HPDE6-E6E7 (cell line): ENCODE measurements around the gene AGAP1.

Experiments used
- DNase-seq: peaks from one replicate; pipeline ENCODE4 v3.0.0; 2011; ENCODE audit warnings: missing footprints; ENCODE audit errors: extremely low spot score

AGAP1 gene

DNA sequence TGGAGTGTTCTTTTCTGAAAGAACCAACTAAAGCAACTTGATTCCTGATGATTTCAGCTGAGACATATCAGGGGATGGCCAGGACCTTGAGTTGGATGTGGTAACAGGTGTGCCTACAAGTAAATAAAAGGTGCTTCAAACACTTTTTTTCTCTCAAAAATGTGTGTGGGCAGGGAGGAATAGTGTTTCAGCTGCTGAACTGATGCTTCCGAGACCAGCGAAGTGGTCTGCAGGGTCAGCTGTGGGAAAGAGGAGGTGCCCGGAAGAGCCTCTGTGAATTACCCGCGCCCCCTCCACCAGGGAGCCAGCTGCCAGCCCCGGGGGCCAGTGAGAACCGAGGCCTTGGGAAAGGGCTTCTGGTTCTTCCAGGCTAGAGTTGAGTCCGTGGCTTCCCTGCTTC, 425.0 kb downstream of the AGAP1 start:
- no peak for DNase-seq

GRCh38 chr2:235920216-235920865, 426.5 kb downstream of the AGAP1 start:
- DNase-seq = no peak

DNA sequence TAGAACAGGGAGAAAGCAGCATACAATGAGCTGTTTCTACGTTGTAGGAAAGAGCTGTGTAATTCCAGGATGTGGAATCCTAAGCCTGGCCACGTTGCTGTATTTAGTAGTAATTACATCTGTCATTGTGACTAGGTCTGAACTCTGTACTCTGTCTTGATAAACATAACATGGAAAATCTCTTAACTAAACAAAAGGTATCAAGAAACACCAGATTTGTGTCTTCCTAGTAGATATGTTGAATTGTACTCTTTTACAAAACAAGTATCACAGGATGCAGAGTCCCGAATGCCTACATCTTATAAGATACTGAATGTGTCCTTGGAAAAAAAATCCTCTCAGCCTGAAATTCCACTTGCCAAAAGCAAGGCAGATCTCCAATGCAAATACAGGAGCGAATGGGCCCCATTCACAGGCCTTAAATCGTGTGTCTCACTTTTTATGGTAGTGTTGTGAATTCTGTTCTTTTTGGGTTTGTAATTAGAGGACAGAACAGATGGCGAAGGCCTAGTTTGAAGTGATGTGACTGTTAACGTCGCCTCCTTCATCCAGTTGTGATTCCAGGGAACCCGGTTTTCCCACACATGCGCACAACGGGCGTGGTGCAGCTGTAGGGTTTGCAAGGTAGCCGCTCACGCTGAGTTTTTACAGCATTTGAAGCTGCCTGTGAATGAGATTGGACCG, 427.8 kb downstream of the AGAP1 start:
- no peak for DNase-seq

DNA sequence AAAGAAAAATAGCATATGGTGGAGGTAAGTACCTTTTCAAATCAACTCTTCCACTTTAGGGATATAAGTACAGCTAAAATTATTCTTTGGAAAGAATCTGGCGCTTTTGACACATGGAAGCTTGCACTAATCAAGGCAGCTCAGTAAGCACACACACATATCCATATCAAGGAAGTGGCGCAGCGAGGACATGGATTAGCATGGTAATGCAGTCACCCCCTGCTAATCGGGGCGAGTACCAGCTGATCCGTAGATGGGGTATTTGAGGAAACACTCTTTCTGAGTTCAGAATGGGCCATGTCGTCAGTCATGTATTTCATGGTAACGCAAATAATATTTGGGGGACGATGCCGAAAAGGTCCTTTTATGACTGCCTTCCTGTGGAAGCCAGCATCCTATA, 429.0 kb downstream of the AGAP1 start:
- DNase-seq = no peak

- no peak for DNase-seq
Measured at GRCh38 chr2:235923859-235924674, 430.2 kb downstream of the AGAP1 start.

GRCh38 chr2:235924675-235925063, 430.8 kb downstream of the AGAP1 start:
- no peak for DNase-seq

- DNase-seq = no peak
Measured at GRCh38 chr2:235925250-235925919, 431.5 kb downstream of the AGAP1 start.

DNA sequence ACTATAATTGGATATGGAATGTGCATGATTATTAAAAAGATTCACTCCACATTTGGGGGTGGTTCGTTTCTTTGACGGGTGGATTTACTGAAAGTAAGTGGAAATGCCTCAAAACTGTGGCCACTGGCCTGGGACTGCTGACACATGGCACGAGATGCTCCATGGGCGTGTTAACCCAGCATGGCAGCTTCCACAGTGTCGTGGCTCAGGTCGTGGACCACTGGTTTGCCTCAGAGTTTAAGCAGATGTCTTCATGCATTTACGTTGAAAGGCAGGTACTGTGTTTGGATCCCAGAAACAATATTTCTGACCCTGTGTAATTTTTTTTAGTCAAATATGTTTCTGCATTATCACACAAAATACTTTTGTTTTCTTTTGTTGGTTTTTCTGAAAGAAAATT, 432.4 kb downstream of the AGAP1 start:
- no peak for DNase-seq

- DNase-seq = no peak
Measured at GRCh38 chr2:235928751-235929370, 435.0 kb downstream of the AGAP1 start.

DNA sequence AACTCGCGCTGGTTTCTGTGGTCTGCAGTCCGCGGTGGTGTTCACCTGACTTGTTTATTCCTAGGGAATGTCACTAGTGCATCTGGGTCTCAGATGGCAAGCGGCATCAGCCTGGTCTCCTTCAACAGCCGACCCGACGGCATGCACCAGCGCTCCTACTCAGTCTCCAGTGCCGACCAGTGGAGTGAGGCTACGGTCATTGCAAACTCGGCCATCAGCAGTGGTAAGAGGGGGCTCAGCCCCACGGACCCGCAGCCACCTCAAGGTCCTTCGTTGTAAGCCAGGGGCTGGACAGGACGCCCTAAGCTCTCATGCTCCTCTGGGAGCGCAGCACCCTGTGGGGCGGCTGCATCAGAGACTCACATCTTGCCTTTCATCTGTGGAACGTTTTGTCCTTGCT, 436.9 kb downstream of the AGAP1 start:
- no peak for DNase-seq

- DNase-seq = no peak
Measured at GRCh38 chr2:235931676-235932075, 437.8 kb downstream of the AGAP1 start.

- DNase-seq = no peak
Measured at GRCh38 chr2:235934059-235934773, 440.4 kb downstream of the AGAP1 start.

GRCh38 chr2:235934774-235935484, 441.1 kb downstream of the AGAP1 start:
- DNase-seq = no peak

GRCh38 chr2:235935773-235936172, 441.9 kb downstream of the AGAP1 start:
- no peak for DNase-seq

- no peak for DNase-seq
Measured at GRCh38 chr2:235936493-235936892, 442.6 kb downstream of the AGAP1 start.

DNA sequence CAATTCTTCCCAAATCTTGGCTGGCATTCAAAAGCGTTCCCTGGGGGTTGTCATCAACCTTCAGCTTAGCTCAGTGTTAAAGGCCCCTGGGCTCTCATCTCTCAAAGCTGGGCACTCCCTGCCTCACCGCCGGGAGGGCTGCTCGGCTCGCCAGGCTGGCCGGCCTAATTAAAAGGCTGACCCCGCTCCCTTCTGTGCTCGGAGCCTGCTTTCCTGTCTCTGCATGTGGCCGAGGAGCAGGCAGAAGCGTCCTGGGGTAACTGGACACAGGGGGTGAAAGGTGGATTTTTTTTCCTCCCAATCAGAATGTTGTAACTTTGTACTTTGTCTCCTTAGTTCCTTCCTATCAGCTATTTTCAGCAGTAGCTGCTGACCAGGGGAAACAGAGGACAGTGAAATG, 443.2 kb downstream of the AGAP1 start:
- no peak for DNase-seq

GRCh38 chr2:235937526-235937925, 443.7 kb downstream of the AGAP1 start:
- no peak for DNase-seq

DNA sequence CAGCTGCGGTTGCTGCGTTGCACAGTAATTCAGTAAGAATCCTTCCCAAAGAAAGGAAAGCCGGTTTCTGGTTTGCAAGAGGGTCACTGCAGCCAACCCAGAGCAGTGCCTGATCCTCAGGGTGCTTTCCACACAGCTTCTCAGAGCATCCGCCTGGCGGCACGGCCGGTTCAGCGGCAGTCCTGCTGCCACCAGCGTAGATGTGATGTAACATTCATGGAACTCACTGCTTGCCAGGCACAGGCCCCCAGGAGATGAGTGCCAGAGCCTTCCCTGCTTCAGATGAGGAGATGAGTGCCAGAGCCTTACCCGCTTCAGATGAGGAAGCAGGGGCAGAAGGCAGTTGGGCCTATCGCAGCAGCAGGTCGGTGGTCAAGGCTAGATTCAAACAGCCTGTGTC, 444.1 kb downstream of the AGAP1 start:
- DNase-seq = no peak

- DNase-seq = no peak
Measured at GRCh38 chr2:235938611-235939010, 444.8 kb downstream of the AGAP1 start.

GRCh38 chr2:235939471-235939870, 445.6 kb downstream of the AGAP1 start:
- no peak for DNase-seq

- DNase-seq = peak; percentile 49
Measured at GRCh38 chr2:235940330-235940729, 446.5 kb downstream of the AGAP1 start.
